ENCODE measurements around the gene HEXIM1. TPM values are rescaled to one million over a fixed set of nuclear protein-coding genes. Genes with fewer than 3 reads are reported as not detected.

HEXIM1 gene
- total RNA-seq, 1 experiment from 2014 or later: 26.3 TPM

- DNase-seq (ENCODE audit: low spot score): no peak
- in situ Hi-C loops (cut with HindIII; ENCODE audit: low sequenced_read_pairs): no loop called here
These were observed 13.9 kb downstream of the HEXIM1 start for GRCh38 chr17:45162025-45162687.

GRCh38 chr17:45164734-45165269, 16.5 kb downstream of the HEXIM1 start:
- no peak for DNase-seq (ENCODE audit: low spot score)
- in situ Hi-C loops (cut with HindIII; ENCODE audit: low sequenced_read_pairs): no loop called here

- DNase-seq (ENCODE audit: low spot score): no peak
- in situ Hi-C loops (cut with HindIII; ENCODE audit: low sequenced_read_pairs): no loop called here
These were observed 20.9 kb downstream of the HEXIM1 start for GRCh38 chr17:45168991-45169752.

- no peak for DNase-seq (ENCODE audit: low spot score)
- in situ Hi-C loops (cut with HindIII; ENCODE audit: low sequenced_read_pairs): no loop called here
These were observed 22.1 kb downstream of the HEXIM1 start for GRCh38 chr17:45170280-45170930.

GRCh38 chr17:45170931-45171337, 22.7 kb downstream of the HEXIM1 start:
- in situ Hi-C loops (cut with HindIII; ENCODE audit: low sequenced_read_pairs): no loop called here
- peak; percentile 69 for DNase-seq (ENCODE audit: low spot score)

- peak; percentile 50 for DNase-seq (ENCODE audit: low spot score)
These were observed 23.3 kb downstream of the HEXIM1 start for GRCh38 chr17:45171338-45172231.

GRCh38 chr17:45172232-45172540, 23.9 kb downstream of the HEXIM1 start:
- DNase-seq (ENCODE audit: low spot score): no peak
- in situ Hi-C loops (cut with HindIII; ENCODE audit: low sequenced_read_pairs): no loop called here

More at GRCh38 chr17:45171338-45172231, 23.3 kb downstream of the HEXIM1 start:
- in situ Hi-C loops (cut with HindIII; ENCODE audit: low sequenced_read_pairs): no loop called here

- DNase-seq (ENCODE audit: low spot score): peak; percentile 94
- in situ Hi-C loops (cut with HindIII; ENCODE audit: low sequenced_read_pairs): no loop called here
These were observed 24.4 kb downstream of the HEXIM1 start for GRCh38 chr17:45172541-45173286.

GRCh38 chr17:45175759-45176115, 27.5 kb downstream of the HEXIM1 start:
- in situ Hi-C loops (cut with HindIII; ENCODE audit: low sequenced_read_pairs): no loop called here
- no peak for DNase-seq (ENCODE audit: low spot score)

- in situ Hi-C loops (cut with HindIII; ENCODE audit: low sequenced_read_pairs): no loop called here
- DNase-seq (ENCODE audit: low spot score): no peak
These were observed 29.3 kb downstream of the HEXIM1 start for GRCh38 chr17:45177563-45177962.

GRCh38 chr17:45184144-45184543, 35.9 kb downstream of the HEXIM1 start:
- no peak for DNase-seq (ENCODE audit: low spot score)
- in situ Hi-C loops (cut with HindIII; ENCODE audit: low sequenced_read_pairs): no loop called here

GRCh38 chr17:45186801-45187354, 38.6 kb downstream of the HEXIM1 start:
- no peak for DNase-seq (ENCODE audit: low spot score)
- in situ Hi-C loops (cut with HindIII; ENCODE audit: low sequenced_read_pairs): no loop called here

- in situ Hi-C loops (cut with HindIII; ENCODE audit: low sequenced_read_pairs): no loop called here
- DNase-seq (ENCODE audit: low spot score): no peak
These were observed 40.7 kb downstream of the HEXIM1 start for GRCh38 chr17:45189009-45189408.

GRCh38 chr17:45190503-45191255, 42.4 kb downstream of the HEXIM1 start:
- in situ Hi-C loops (cut with HindIII; ENCODE audit: low sequenced_read_pairs): no loop called here
- no peak for DNase-seq (ENCODE audit: low spot score)

GRCh38 chr17:45195424-45195823, 47.1 kb downstream of the HEXIM1 start:
- no peak for DNase-seq (ENCODE audit: low spot score)
- in situ Hi-C loops (cut with HindIII; ENCODE audit: low sequenced_read_pairs): no loop called here

GRCh38 chr17:45197108-45197507, 48.8 kb downstream of the HEXIM1 start:
- DNase-seq (ENCODE audit: low spot score): no peak
- in situ Hi-C loops (cut with HindIII; ENCODE audit: low sequenced_read_pairs): no loop called here

GRCh38 chr17:45197555-45198334, 49.5 kb downstream of the HEXIM1 start:
- in situ Hi-C loops (cut with HindIII; ENCODE audit: low sequenced_read_pairs): no loop called here
- peak; percentile 84 for DNase-seq (ENCODE audit: low spot score)

All from G401 (cell line).